Femur (tissue), 1 donor: ENCODE data around the gene HIF1A.
"Not testable (repeated sequence)": the region's sequence is repeated elsewhere in the genome, so short reads cannot be mapped to it uniquely, and the experiment has no call there.

Experiments
- DNase-seq: peaks from one replicate; pipeline ENCODE4 v3.0.0-alpha.2; 2017

The HIF1A gene

DNA sequence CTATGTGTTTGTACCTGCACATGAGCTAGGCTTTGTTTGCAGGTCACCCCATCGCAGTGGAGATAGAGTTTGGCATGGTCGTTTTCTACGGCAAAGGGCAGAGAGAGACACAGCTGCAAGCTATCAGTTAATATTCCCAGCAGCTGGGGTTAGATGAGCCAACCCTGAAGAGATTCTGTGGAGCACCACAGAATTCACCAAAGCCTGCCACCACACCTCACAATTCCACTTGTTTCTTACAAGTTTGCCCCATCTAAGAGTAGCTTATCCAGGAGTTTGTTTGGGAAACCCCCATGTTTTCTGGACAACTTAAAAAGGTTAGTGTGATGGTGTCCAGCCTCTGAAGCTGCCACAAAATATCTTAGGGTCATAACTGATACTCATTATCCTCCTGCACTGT, 20.0 kb upstream of the HIF1A start:
- no peak for DNase-seq

DNA sequence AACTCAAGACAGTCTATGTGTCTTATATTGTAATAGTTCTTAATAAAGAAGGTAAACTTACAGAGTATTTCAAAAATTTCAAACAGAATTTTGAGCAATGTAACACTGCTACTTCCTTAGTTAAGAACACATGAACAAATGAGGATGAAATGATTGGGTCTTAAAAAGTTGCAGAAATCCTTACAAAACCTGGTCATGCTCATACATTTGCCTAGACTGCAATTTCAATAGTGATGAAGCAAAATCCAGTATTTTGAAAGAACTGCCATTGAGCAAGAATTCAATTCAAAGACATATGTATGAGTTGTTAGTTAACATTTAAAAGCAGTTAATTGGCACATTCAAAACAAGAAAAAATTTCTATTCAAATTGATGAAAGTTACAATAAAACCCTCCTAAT, 17.8 kb upstream of the HIF1A start:
- no peak for DNase-seq

DNA sequence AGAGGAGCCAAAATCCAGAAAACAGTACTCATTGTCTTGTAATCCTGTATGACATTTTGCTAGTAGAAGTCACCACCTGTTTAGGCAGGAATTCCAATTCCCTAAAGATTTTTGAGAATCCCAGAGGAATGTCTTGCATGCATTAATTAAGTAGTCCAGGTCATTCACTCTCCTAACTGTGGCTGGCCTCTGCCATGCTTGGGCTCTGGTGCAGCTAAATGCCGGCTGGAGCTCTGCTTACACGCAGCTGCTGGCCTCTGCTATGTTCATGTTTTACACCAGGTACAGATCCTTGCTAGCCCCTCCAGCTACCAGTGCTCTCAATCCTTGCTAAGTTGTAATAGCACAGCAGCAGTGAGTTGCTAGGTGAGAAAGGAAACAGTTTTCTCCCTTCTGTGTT, 16.3 kb upstream of the HIF1A start:
- no peak for DNase-seq

GRCh38 chr14:61681413-61681812, 13.9 kb upstream of the HIF1A start:
- no peak for DNase-seq

DNA sequence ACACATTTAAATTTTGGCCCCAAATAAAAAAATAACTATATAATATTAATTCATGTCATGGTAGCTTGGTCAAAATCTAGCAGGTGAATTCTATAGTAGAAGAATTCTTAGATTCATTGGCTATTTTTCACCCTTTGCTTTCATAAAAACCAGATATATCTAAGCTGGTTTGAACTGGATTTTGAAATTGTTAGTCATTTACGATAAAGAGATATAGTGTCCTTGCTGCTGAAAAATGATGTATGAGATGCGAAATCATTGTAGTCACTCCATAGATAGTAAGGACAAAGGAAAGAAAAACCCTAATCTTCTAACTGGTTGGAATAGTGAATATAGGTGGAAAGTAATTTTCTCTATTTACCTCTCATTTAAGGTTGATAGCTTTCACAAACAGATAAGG, 12.2 kb upstream of the HIF1A start:
- no peak for DNase-seq

DNA sequence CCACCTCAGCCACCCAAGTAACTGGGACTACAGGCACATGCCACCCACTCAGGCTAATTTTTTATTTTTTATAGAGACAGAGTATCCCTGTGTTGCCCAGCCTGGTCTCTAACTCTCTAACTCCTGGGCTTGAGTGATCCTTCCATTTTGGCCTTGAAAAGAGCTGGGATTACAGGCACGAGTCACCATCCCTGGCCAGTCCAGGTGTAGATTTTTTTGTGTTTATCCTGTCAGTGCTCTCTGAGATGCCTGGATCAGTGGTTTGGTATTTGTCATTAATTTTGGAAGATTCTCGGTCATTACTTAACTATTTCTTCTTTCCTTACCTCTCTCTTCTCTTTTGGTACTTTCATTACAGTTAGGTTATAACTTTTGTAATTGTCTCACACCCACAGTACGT, 5.3 kb upstream of the HIF1A start:
- DNase-seq, result no peak

GRCh38 chr14:61690982-61691381, 4.3 kb upstream of the HIF1A start:
- DNase-seq, result no peak

DNA sequence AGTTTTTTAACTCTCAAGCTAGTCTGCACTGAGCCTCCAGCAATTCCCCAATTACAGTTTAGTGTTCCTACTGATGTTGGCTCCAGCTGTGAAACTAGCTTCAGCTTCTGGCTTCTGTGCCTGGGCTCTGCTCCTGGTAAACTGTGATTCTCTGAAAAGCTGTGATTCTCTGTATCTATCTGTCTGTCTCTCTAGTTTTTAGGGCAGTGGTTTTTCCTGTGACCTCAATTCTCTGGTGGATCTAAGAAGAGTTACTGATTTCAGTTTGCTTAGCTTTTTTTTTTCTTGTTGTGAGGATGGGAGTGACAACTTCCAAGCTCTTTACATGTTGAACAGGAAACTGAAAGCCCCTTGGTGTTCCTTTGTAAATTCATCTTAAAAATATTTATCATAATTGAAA, 3.8 kb upstream of the HIF1A start:
- DNase-seq, result no peak

DNA sequence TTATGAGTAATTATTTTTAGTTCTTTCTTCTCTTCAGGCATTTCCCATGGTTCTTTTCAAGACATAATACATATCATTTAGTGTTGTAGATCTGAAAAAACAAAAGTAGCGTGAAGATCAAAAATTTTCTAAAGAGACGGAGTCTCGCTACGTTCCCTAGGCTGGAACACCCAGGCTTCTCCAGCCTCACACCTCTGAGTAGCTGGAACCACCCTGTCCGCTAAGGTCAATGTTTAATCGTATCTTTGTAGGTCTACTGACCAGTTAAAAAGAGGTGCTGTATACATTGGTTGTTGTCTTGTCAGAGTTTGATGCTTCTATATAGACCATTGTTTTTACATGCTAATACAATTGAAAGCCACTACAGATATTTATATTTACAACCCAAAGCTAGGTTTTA, 1.3 kb upstream of the HIF1A start:
- DNase-seq, result no peak

- peak; percentile 83 for DNase-seq
Measured at GRCh38 chr14:61695695-61696527, 598 bp downstream of the HIF1A start.

DNA sequence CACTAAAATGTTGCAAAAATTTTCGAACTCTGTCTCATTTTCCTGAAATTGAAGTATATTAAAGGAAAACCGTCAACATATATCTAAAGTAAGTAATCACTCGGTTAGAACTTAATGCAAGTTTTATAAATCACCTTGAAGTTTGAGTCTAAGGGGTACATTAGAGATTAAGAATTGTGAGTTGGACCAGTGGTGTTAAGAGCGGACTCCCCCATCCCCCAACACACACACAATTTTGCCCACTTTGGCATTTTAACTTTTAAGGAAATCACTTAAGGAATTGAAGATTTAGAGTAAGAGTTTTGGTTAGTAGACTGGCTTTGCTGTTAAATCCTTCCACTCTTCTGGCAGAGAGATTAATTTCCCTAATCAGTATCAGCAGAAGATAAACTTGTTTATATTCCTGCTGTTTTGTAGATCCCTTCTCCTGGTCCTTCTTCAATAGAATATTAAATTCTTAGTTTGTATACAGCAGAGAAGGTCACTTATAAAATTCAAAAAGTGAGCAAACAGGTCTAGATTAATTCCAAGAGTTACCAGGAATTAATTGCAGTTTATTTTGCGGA, 1.5 kb downstream of the HIF1A start:
- no peak for DNase-seq

DNA sequence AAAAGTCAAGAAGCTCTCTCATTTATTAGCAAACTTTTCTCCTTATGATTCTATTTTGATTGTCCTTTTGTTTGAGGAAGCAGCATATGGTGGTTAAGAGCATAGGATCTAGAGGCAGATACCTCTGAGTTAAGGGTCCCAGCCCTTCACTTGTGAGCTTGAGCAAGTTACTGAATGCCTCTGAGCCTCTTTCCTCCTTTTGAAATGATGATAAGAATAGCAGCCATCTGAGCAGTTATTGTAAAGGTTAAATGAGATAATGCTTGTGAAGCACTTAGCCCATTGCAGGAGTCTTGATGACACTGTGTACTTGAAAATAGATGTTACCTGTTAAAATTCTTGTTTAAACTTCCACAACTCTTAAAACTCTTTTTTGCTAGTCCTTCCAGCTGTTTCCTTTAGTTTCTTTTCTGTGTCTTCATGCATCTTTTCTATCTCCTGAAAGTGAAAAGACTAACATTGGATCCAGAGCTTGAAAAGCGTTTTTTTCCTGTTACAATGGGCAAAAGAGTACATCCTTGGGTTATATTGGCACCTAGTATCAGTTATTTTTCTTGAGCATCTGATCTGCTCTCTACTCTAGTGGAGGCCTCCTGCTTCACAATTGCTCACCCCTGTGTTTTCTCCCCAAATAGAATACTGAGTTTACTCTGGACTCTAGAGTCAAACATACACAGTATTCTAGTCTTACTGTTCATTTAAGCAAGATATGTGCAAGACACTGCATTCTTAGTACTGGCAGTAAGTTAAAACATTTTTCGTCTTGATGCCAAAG, 3.1 kb downstream of the HIF1A start:
- no peak for DNase-seq

- no peak for DNase-seq
Measured at GRCh38 chr14:61699027-61699426, 3.7 kb downstream of the HIF1A start.

DNA sequence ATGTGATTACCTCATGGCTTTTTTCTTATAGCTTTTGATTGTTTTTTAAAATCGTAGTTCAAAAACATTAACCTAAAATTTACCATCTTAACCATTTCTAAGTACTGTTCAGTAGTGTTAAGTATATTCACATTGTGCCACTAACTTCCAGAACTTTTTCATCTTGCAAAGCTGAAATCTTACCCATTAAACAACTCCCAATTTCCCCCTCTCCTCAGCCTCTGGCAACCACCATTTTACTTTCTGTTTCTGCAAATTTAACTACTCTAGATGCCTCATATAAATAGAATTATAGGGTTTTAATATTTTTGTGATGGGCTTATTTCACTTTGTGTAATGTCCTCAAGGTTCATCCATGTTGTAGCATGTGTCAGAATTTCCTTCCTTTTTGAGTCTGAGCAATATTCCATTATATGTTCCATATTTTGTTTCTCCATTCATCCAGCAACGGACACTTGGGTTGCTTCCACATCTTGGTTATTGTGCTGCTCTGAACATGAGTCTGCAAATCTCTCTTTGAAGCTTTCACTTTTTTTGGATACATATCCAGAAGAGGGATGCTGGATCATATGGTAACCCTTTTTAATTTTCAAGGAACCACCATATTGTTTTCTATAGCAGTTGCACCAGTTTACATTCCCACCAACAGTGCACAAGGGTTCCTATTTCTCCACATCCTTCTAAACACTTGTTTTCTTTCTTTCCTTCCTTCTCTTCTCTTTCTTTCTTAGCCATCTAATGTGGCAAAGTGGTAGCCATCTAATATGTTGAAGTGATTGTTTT, 5.0 kb downstream of the HIF1A start:
- no peak for DNase-seq

DNA sequence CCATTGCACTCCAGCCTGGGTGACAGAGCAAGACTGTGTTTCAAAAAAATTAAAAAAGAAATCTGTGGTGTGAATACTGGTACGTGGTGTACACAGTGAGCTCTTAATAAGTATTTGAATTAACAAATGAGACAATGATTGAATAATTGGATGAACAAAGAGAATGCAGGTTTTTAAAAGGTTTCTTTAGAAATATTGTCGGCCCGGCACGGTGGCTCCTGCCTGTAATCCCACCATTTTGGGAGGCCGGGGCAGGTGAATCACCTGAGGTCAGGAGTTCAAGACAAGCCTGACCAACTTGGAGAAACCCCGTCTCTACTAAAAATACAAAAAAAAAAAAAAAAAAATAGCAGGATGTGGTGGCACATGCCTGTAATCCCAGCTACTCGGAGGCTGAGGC, 6.6 kb downstream of the HIF1A start:
- no peak for DNase-seq

GRCh38 chr14:61703342-61704129, 8.2 kb downstream of the HIF1A start:
- no peak for DNase-seq

GRCh38 chr14:61704554-61704953, 9.2 kb downstream of the HIF1A start:
- DNase-seq, result no peak

- DNase-seq, result no peak
Measured at GRCh38 chr14:61705017-61705416, 9.7 kb downstream of the HIF1A start.

GRCh38 chr14:61706096-61706690, 10.9 kb downstream of the HIF1A start:
- no peak for DNase-seq

DNA sequence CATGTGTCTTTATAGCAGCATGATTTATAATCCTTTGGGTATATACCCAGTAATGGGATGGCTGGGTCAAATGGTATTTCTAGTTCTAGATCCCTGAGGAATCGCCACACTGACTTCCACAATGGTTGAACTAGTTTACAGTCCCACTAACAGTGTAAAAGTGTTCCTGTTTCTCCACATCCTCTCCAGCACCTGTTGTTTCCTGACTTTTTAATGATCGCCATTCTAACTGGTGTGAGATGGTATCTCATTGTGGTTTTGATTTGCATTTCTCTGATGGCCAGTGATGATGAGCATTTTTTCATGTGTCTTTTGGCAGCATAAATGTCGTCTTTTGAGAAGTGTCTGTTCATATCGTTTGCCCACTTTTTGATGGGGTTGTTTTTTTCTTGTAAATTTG, 12.5 kb downstream of the HIF1A start:
- DNase-seq, result not testable (repeated sequence)

- not testable (repeated sequence) for DNase-seq
Measured at GRCh38 chr14:61708693-61709092, 13.4 kb downstream of the HIF1A start.
